Activated CD8-positive, alpha-beta memory T cell treated with anti-CD3 and anti-CD28 coated beads, Interleukin-2, amount 50 U/mL, for 4 hours (primary cell): ENCODE data around the gene TF.

Source experiments
- DNase-seq: peaks from one replicate; pipeline ENCODE4 v3.0.0-alpha.2; 2020

TF gene

GRCh38 chr3:133838296-133838789 lies 92.2 kb downstream of the TF start:
- DNase-seq = no peak

- no peak for DNase-seq
Measured at GRCh38 chr3:133838916-133839800, 93.0 kb downstream of the TF start.

- no peak for DNase-seq
Measured at GRCh38 chr3:133840055-133840737, 94.0 kb downstream of the TF start.

- DNase-seq = no peak
Measured at GRCh38 chr3:133840767-133841166, 94.6 kb downstream of the TF start.

GRCh38 chr3:133841196-133841595 lies 95.0 kb downstream of the TF start:
- DNase-seq = no peak

GRCh38 chr3:133842158-133842557 lies 96.0 kb downstream of the TF start:
- DNase-seq = no peak

- DNase-seq = no peak
Measured at GRCh38 chr3:133843634-133844033, 97.4 kb downstream of the TF start.

- no peak for DNase-seq
Measured at GRCh38 chr3:133845127-133845526, 98.9 kb downstream of the TF start.
